ENCODE data around the gene INSYN1. TPM values are rescaled to one million over a fixed set of nuclear protein-coding genes. Genes with fewer than 3 reads are reported as not detected.
A peak's percentile ranks its signal among the peaks of the same experiment; 100 is the strongest.
"Not testable (repeated sequence)": the region's sequence is repeated elsewhere in the genome, so short reads cannot be mapped to it uniquely, and the experiment has no call there.

Gene INSYN1
- polyA plus RNA-seq, 1 donor, result 3.7 TPM

- no CpG with 5 or more reads among the region's 23 CpGs for WGBS (ENCODE audit: insufficient coverage, low lambda C conversion rate)
- peaks cover 59% of the 10 kb centered on the region for H3K36me3 ChIP-seq (ENCODE audit: control insufficient read depth, insufficient read depth, low read length)
- not testable (repeated sequence) for H3K9me3 ChIP-seq (ENCODE audit: control insufficient read depth, low read depth, low read length); H3K27ac ChIP-seq (ENCODE audit: low read length); H3K4me3 ChIP-seq (ENCODE audit: low read length); H3K27me3 ChIP-seq (ENCODE audit: control insufficient read depth, insufficient read depth, low read length); H3K4me1 ChIP-seq (ENCODE audit: control insufficient read depth, insufficient read depth, low read length); DNase-seq
Measured at GRCh38 chr15:73703601-73704000, 49.5 kb downstream of the INSYN1 start.

- H3K27ac ChIP-seq (ENCODE audit: low read length); H3K4me3 ChIP-seq (ENCODE audit: low read length); DNase-seq; H3K9me3 ChIP-seq (ENCODE audit: control insufficient read depth, low read depth, low read length); H3K27me3 ChIP-seq (ENCODE audit: control insufficient read depth, insufficient read depth, low read length); H3K4me1 ChIP-seq (ENCODE audit: control insufficient read depth, insufficient read depth, low read length): not testable (repeated sequence)
- peaks cover 55% of the 10 kb centered on the region for H3K36me3 ChIP-seq (ENCODE audit: control insufficient read depth, insufficient read depth, low read length)
- no CpG with 5 or more reads among the region's 33 CpGs for WGBS (ENCODE audit: insufficient coverage, low lambda C conversion rate)
Measured at GRCh38 chr15:73702311-73703239, 50.6 kb downstream of the INSYN1 start.

GRCh38 chr15:73700041-73700842 is 52.9 kb downstream of the INSYN1 start:
- peaks cover 36% of the 10 kb centered on the region for H3K36me3 ChIP-seq (ENCODE audit: control insufficient read depth, insufficient read depth, low read length)
- no peaks in the 10 kb centered on the region for H3K27me3 ChIP-seq (ENCODE audit: control insufficient read depth, insufficient read depth, low read length)
- DNase-seq, result peak; percentile 68 to 71
- no CpG with 5 or more reads among the region's 13 CpGs for whole genome bisulfite sequencing (ENCODE audit: insufficient coverage, low lambda C conversion rate)
- H3K27ac ChIP-seq (ENCODE audit: low read length), result no peak overlapping the region
- H3K4me3 ChIP-seq (ENCODE audit: low read length), result no peak overlapping the region
- peaks cover 9% of the 10 kb centered on the region for H3K4me1 ChIP-seq (ENCODE audit: control insufficient read depth, insufficient read depth, low read length)
- no peaks in the 10 kb centered on the region for H3K9me3 ChIP-seq (ENCODE audit: control insufficient read depth, low read depth, low read length)

- WGBS (ENCODE audit: insufficient coverage, low lambda C conversion rate), result 69% methylated on average over 2 of the region's 14 CpGs
- Histone ChIP-seq H3K4me1 (ENCODE audit: control insufficient read depth, insufficient read depth, low read length) (peaks cover 9% of the 10 kb centered on the region), H3K27ac (ENCODE audit: low read length) (no peak overlapping the region), H3K27me3 (ENCODE audit: control insufficient read depth, insufficient read depth, low read length) (no peaks in the 10 kb centered on the region), H3K9me3 (ENCODE audit: control insufficient read depth, low read depth, low read length) (no peaks in the 10 kb centered on the region), H3K4me3 (ENCODE audit: low read length) (no peak overlapping the region), H3K36me3 (ENCODE audit: control insufficient read depth, insufficient read depth, low read length) (peaks cover 35% of the 10 kb centered on the region)
- no peak for DNase-seq
Measured at GRCh38 chr15:73699249-73700040, 53.7 kb downstream of the INSYN1 start.

- H3K36me3 ChIP-seq (ENCODE audit: control insufficient read depth, insufficient read depth, low read length), result peaks cover 21% of the 10 kb centered on the region
- H3K9me3 ChIP-seq (ENCODE audit: control insufficient read depth, low read depth, low read length), result no peaks in the 10 kb centered on the region
- no peaks in the 10 kb centered on the region for H3K27me3 ChIP-seq (ENCODE audit: control insufficient read depth, insufficient read depth, low read length)
- no CpG with 5 or more reads among the region's 9 CpGs for WGBS (ENCODE audit: insufficient coverage, low lambda C conversion rate)
- peak overlapping the region; percentile 34 for H3K27ac ChIP-seq (ENCODE audit: low read length)
- DNase-seq, result peak; percentile 76 to 83
- no peak overlapping the region for H3K4me3 ChIP-seq (ENCODE audit: low read length)
- H3K4me1 ChIP-seq (ENCODE audit: control insufficient read depth, insufficient read depth, low read length), result peaks cover 9% of the 10 kb centered on the region
Measured at GRCh38 chr15:73697033-73697467, 56.1 kb downstream of the INSYN1 start.

GRCh38 chr15:73696641-73697001 is 56.5 kb downstream of the INSYN1 start:
- Histone ChIP-seq H3K27me3 (ENCODE audit: control insufficient read depth, insufficient read depth, low read length) (no peaks in the 10 kb centered on the region), H3K9me3 (ENCODE audit: control insufficient read depth, low read depth, low read length) (no peaks in the 10 kb centered on the region), H3K4me3 (ENCODE audit: low read length) (no peak overlapping the region), H3K27ac (ENCODE audit: low read length) (peak overlapping the region; percentile 34), H3K36me3 (ENCODE audit: control insufficient read depth, insufficient read depth, low read length) (peaks cover 18% of the 10 kb centered on the region), H3K4me1 (ENCODE audit: control insufficient read depth, insufficient read depth, low read length) (peaks cover 9% of the 10 kb centered on the region)
- WGBS (ENCODE audit: insufficient coverage, low lambda C conversion rate), result no CpG with 5 or more reads among the region's 1 CpG
- DNase-seq, result no peak

- no peak for DNase-seq
- H3K27ac ChIP-seq (ENCODE audit: low read length), result no peak overlapping the region
Measured at GRCh38 chr15:73695773-73696640, 57.1 kb downstream of the INSYN1 start.

GRCh38 chr15:73694419-73694818 is 58.7 kb downstream of the INSYN1 start:
- no peaks in the 10 kb centered on the region for H3K9me3 ChIP-seq (ENCODE audit: control insufficient read depth, low read depth, low read length)
- no peak for DNase-seq

More at GRCh38 chr15:73695773-73696640, 57.1 kb downstream of the INSYN1 start:
- WGBS (ENCODE audit: insufficient coverage, low lambda C conversion rate), result no CpG with 5 or more reads among the region's 16 CpGs
- no peaks in the 10 kb centered on the region for H3K9me3 ChIP-seq (ENCODE audit: control insufficient read depth, low read depth, low read length)
- peaks cover 9% of the 10 kb centered on the region for H3K4me1 ChIP-seq (ENCODE audit: control insufficient read depth, insufficient read depth, low read length)
- no peaks in the 10 kb centered on the region for H3K27me3 ChIP-seq (ENCODE audit: control insufficient read depth, insufficient read depth, low read length)
- peaks cover 16% of the 10 kb centered on the region for H3K36me3 ChIP-seq (ENCODE audit: control insufficient read depth, insufficient read depth, low read length)
- H3K4me3 ChIP-seq (ENCODE audit: low read length), result no peak overlapping the region

GRCh38 chr15:73691396-73691795 is 61.8 kb downstream of the INSYN1 start:
- WGBS (ENCODE audit: insufficient coverage, low lambda C conversion rate), result no CpG with 5 or more reads among the region's 6 CpGs
- peak; percentile 39 to 53 for DNase-seq
- Histone ChIP-seq H3K27ac (ENCODE audit: low read length) (no peak overlapping the region), H3K4me3 (ENCODE audit: low read length) (no peak overlapping the region), H3K9me3 (ENCODE audit: control insufficient read depth, low read depth, low read length) (no peaks in the 10 kb centered on the region), H3K27me3 (ENCODE audit: control insufficient read depth, insufficient read depth, low read length) (no peaks in the 10 kb centered on the region), H3K4me1 (ENCODE audit: control insufficient read depth, insufficient read depth, low read length) (peaks cover 4% of the 10 kb centered on the region), H3K36me3 (ENCODE audit: control insufficient read depth, insufficient read depth, low read length) (no peaks in the 10 kb centered on the region)

More at GRCh38 chr15:73694419-73694818, 58.7 kb downstream of the INSYN1 start:
- H3K4me1 ChIP-seq (ENCODE audit: control insufficient read depth, insufficient read depth, low read length), result peaks cover 9% of the 10 kb centered on the region
- no CpG with 5 or more reads among the region's 5 CpGs for WGBS (ENCODE audit: insufficient coverage, low lambda C conversion rate)
- H3K27ac ChIP-seq (ENCODE audit: low read length), result no peak overlapping the region
- no peaks in the 10 kb centered on the region for H3K27me3 ChIP-seq (ENCODE audit: control insufficient read depth, insufficient read depth, low read length)
- H3K4me3 ChIP-seq (ENCODE audit: low read length), result no peak overlapping the region
- peaks cover 10% of the 10 kb centered on the region for H3K36me3 ChIP-seq (ENCODE audit: control insufficient read depth, insufficient read depth, low read length)
